Measurements from ENCODE around the gene TMEM80.

DNA sequence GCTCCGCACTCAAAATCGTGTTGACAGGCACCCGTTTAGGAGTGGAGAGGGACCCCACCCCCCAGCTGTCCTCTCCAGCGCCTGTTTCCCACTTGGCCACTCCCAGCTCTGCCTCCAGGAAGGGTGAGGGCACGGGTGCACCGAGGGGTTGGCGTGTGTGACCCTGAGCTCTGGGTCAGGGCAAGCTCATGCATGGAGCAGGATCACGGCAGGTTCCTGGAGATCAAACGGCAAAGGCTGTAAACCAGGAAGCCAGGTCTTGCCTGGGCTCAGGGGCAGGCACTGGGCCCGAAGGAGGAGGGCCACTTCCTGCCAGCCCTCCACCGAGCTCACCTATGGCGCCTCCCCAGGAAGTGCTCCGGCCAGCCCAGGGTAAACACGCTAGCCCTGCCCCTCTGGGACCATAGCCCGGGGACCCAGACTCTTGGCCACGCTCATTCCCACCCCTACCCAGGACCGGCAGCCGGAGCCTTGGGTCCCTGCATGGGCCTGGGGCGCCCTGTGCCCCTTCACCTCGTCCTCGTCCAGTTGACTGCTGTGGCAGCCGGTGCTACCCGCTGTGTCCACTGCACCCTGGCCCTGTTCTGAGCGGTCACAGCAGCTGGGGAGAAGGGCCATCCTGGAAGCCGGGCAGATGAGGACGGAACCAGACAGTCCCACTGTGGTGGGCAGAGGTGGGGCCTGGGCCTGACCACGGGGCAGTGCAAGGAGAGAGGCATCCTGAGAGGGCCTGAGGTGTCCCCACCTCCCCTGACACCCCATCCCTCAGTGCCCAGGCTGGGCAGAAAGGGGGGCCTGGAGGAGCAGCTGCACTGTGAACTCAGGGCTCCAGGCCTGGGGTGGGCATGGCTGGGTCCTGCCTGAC, 9.4 kb downstream of the TMEM80 start:
- no peak for TF ChIP-seq GATA2 (IDR thresholded peaks at IDR 0.05; ENCODE audit: low read depth, low read length)
- TF ChIP-seq GATA3 (IDR thresholded peaks at IDR 0.05; ENCODE audit: low read depth, low read length), result no peak
